HG03103 (cell line): ENCODE data around the gene OR51F2.
"Not testable (repeated sequence)": the region's sequence is repeated elsewhere in the genome, so short reads cannot be mapped to it uniquely, and the experiment has no call there.

Experiments used
- ATAC-seq: cut with Tn5 transposase; IDR thresholded peaks from one replicate; pipeline ENCODE4 v1.9.1; 2021; ENCODE audit warnings: low read depth; ENCODE audit not compliant: unreplicated experiment

Gene OR51F2

GRCh38 chr11:4821021-4821420 is at the start of gene OR51F2:
Gene OR51F2 (plus strand): TSS chr11:4821321. CDS start chr11:4821422, 101 bp downstream.
- no peak for ATAC-seq

GRCh38 chr11:4782454-4782853 is 38.7 kb upstream of the OR51F2 start:
- ATAC-seq, result no peak

GRCh38 chr11:4797206-4797605 is 23.9 kb upstream of the OR51F2 start:
- ATAC-seq, result no peak

GRCh38 chr11:4798427-4799183 is 22.5 kb upstream of the OR51F2 start:
- ATAC-seq, result no peak

- ATAC-seq, result not testable (repeated sequence)
Measured at GRCh38 chr11:4801316-4801715, 19.8 kb upstream of the OR51F2 start.

- ATAC-seq, result no peak
Measured at GRCh38 chr11:4804280-4804679, 16.8 kb upstream of the OR51F2 start, which contains the start of gene OR52R1. Gene OR52R1 (minus strand): TSS chr11:4804380. CDS start chr11:4804380, 0 bp downstream.

GRCh38 chr11:4808476-4808875 is 12.6 kb upstream of the OR51F2 start:
- ATAC-seq, result no peak

GRCh38 chr11:4809246-4809645 is 11.9 kb upstream of the OR51F2 start:
- no peak for ATAC-seq

GRCh38 chr11:4825132-4825531 is 4.0 kb downstream of the OR51F2 start:
- no peak for ATAC-seq

GRCh38 chr11:4826425-4826824 is 5.3 kb downstream of the OR51F2 start:
- no peak for ATAC-seq

- no peak for ATAC-seq
Measured at GRCh38 chr11:4830346-4830745, 9.2 kb downstream of the OR51F2 start.

GRCh38 chr11:4830909-4831308 is 9.8 kb downstream of the OR51F2 start:
- no peak for ATAC-seq

- ATAC-seq, result no peak
Measured at GRCh38 chr11:4839851-4840549, 18.9 kb downstream of the OR51F2 start.

GRCh38 chr11:4848908-4849532 is 27.9 kb downstream of the OR51F2 start, which contains the start of gene OR51S1:
Gene OR51S1 (minus strand): TSS chr11:4849208. CDS start chr11:4849208, 0 bp downstream.
- no peak for ATAC-seq

- ATAC-seq, result no peak
Measured at GRCh38 chr11:4851033-4851432, 29.9 kb downstream of the OR51F2 start.

GRCh38 chr11:4854286-4854685 is 33.2 kb downstream of the OR51F2 start:
- ATAC-seq, result not testable (repeated sequence)

- ATAC-seq, result no peak
Measured at GRCh38 chr11:4862447-4863236, 41.5 kb downstream of the OR51F2 start.

GRCh38 chr11:4863876-4864275 is 42.8 kb downstream of the OR51F2 start:
- no peak for ATAC-seq

GRCh38 chr11:4865855-4866254 is 44.7 kb downstream of the OR51F2 start:
- no peak for ATAC-seq
